NCI-H82 treated with DMSO at 0.1 percent for 48 hours (cell line): Measurements from ENCODE around the gene SFXN5.
"Not testable (repeated sequence)": the region's sequence is repeated elsewhere in the genome, so short reads cannot be mapped to it uniquely, and the experiment has no call there.

Experiments used
- DNase-seq: peaks from one replicate; lab custom pipeline; 2025; ENCODE audit not compliant: unreplicated experiment; lab: John Stamatoyannopoulos, UW

The SFXN5 gene

GRCh38 chr2:73078457-73079411, 7.2 kb upstream of the SFXN5 start:
- DNase-seq, result no peak

GRCh38 chr2:73077424-73077795, 5.9 kb upstream of the SFXN5 start:
- no peak for DNase-seq

GRCh38 chr2:73076701-73077423, 5.3 kb upstream of the SFXN5 start:
- DNase-seq, result no peak

- DNase-seq, result no peak
Observed at GRCh38 chr2:73075477-73076373, 4.2 kb upstream of the SFXN5 start.

GRCh38 chr2:73074110-73075069, 2.9 kb upstream of the SFXN5 start:
- DNase-seq, result no peak

- no peak for DNase-seq
Observed at GRCh38 chr2:73072416-73072815, 904 bp upstream of the SFXN5 start.

GRCh38 chr2:73072129-73072395, 550 bp upstream of the SFXN5 start:
- DNase-seq, result no peak

- no peak for DNase-seq
Observed at GRCh38 chr2:73070643-73071359, 711 bp downstream of the SFXN5 start.

- no peak for DNase-seq
Observed at GRCh38 chr2:73069855-73070642, 1.5 kb downstream of the SFXN5 start.

GRCh38 chr2:73069041-73069854, 2.3 kb downstream of the SFXN5 start:
- no peak for DNase-seq

GRCh38 chr2:73068147-73068546, 3.4 kb downstream of the SFXN5 start:
- DNase-seq, result no peak

GRCh38 chr2:73067043-73067442, 4.5 kb downstream of the SFXN5 start:
- DNase-seq, result no peak

- DNase-seq, result not testable (repeated sequence)
Observed at GRCh38 chr2:73065070-73065469, 6.4 kb downstream of the SFXN5 start.

- no peak for DNase-seq
Observed at GRCh38 chr2:73063909-73064875, 7.3 kb downstream of the SFXN5 start.

GRCh38 chr2:73063472-73063871, 8.0 kb downstream of the SFXN5 start:
- no peak for DNase-seq

- DNase-seq, result no peak
Observed at GRCh38 chr2:73059106-73059505, 12.4 kb downstream of the SFXN5 start.

- DNase-seq, result no peak
Observed at GRCh38 chr2:73054980-73055379, 16.5 kb downstream of the SFXN5 start.
